ENCODE measurements around the gene SLC26A11.
"Not testable (repeated sequence)": the region's sequence is repeated elsewhere in the genome, so short reads cannot be mapped to it uniquely, and the experiment has no call there.

The SLC26A11 gene

DNA sequence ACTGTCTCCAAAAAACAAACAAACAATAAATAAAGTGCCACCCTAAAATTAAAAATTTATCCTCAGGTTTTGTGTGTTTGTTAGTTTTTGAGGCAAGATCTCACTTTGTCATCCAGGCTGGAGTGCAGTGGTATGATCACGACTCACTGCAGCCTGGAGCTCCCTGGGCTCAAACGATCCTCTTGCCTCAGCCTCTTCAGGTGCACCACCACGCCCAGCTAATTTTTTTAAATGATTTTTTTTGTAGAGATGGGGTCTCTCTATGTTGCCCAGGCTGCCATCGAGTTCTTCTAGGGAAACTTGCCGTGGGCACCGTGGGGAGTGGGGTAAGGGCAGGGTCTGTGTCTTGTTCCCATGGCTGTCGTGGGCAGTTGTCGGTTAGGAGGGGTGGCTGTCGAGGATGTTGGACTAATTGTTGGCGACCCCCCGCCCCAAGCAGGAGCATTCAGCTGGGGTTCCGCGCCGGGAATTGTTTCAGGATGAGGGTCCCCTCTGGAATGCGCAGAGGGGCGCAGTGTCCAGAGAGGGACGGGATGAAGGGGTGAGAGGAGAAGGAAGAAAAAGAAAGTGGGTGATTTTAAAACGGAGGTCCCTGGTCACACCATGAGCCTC, 39.3 kb downstream of the SLC26A11 start:
- in situ Hi-C loops (cut with HindIII; ENCODE audit: low sequenced_read_pairs), result no loop called here

DNA sequence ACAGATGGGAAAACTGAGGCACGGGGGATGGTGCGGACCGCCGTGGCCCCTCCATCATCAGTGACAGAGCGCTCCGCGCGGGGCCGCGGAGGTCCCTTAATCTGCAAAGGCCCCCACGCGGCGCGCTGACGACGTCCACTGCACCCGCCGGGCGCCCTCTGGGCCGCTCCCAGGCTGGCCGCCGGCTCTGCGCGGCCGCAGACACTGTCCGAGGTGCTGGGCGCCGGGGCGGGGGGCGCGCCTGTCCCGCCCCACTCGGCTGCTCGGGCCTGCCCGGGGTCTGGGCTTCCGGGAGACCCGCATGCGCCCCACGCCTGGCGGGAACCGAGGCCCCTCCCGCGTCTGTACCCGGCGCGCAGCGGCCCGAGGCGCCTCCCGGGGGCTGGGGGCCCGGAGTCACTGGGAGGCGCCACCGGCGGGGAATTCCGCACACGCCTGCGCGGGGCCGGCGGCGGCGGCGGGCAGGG, 39.9 kb downstream of the SLC26A11 start:
- in situ Hi-C loops (cut with HindIII; ENCODE audit: low sequenced_read_pairs), result no loop called here

DNA sequence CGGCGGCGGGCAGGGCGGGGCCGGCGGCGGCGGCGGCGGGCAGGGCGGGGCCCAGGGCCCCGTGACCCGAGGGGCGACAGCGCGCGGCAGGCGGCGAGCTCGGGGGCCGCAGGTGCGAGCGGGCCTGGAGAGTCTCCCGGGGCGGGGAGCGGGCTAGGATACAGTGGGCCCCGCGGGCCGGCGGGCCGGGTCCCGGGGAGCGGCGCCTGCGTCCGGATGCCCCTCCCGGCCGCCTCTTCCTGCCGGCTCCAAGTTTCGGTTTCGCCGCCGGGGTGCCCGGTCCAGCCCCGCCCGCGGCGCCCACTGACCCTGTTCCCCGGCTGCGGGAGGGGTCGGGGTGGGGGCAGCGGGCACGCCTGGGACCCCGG, 40.5 kb downstream of the SLC26A11 start, which contains the start of gene RNF213:
RNF213 (plus strand) TSS at position 62 of the 368 bp plus-strand sequence. CDS start 2,830 bp downstream, outside the sequence.
- in situ Hi-C loops (cut with HindIII; ENCODE audit: low sequenced_read_pairs), result no loop called here

DNA sequence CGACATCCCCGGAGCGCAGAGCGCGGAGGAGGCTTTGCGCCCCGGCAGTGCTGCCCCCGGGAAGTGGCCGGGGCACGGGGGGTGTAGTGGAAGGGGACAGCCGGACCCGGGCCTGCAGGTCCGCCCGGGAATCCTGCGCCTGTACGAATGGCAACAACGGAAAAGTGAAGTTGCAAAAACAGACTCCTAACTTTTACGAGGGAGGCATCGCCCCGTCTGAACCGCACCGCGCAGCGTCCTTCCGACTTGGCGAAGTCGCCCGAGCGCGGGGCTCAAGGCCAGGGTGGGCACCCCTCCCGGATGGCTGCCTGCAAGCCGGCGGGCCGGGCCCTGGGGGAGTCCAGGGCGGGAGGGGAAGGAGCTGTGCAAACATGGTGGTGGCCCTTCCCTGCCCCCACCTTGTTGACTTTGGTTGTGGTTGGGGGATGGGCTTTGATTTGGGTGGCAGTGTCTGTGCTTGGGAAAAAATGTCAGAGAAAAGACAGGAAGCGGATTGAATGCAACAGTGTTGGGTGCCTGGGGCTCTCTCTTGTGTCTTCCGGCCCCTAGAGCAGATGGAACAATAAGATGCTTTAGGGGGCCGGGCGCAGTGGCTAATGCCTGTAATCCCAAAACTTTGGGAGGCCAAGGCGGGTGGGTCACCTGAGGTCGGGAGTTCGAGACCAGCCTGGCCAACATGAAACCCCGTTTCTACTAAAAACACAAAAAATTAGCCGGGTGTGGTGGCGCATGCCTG, 41.1 kb downstream of the SLC26A11 start:
- in situ Hi-C loops (cut with HindIII; ENCODE audit: low sequenced_read_pairs), result no loop called here

DNA sequence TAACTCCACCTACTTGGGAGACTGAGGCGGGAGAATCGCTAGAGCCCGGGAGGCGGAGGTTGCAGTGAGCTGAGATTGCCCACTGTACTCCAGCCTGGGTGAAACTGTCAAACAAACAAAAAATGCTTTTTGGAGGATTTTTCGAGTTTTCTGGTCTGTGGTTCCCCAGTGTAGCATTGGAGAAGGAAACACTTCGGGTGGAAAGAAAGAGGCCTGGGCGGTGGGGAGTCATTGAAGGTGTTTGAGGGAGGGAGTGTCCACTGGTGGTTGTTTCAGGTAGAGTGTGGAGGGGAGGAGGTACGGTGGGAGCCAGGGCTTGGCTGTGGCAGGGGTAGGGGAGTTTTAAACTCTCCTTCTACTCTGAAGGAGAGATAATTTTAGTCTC, 41.7 kb downstream of the SLC26A11 start:
- in situ Hi-C loops (cut with HindIII; ENCODE audit: low sequenced_read_pairs), result no loop called here

DNA sequence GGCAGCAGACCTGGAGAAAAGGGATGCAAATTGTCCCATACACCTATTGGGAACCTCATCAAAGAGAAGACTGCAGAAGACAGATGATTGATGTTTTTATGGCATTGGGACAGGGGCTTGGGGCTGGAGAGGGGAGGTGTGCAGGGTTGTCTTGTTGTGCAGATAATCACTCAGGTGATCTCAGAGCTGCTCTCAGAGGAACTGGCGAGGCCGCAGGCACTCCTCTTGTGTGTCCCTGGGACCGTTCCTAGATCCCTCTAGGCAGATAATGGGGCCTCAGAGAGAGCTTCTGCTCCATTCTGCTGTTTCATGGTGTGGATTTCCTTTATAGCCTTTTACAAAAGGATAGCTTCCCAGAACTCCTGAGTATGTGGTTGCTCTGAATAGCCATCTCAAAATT, 42.1 kb downstream of the SLC26A11 start:
- in situ Hi-C loops (cut with HindIII; ENCODE audit: low sequenced_read_pairs), result no loop called here

DNA sequence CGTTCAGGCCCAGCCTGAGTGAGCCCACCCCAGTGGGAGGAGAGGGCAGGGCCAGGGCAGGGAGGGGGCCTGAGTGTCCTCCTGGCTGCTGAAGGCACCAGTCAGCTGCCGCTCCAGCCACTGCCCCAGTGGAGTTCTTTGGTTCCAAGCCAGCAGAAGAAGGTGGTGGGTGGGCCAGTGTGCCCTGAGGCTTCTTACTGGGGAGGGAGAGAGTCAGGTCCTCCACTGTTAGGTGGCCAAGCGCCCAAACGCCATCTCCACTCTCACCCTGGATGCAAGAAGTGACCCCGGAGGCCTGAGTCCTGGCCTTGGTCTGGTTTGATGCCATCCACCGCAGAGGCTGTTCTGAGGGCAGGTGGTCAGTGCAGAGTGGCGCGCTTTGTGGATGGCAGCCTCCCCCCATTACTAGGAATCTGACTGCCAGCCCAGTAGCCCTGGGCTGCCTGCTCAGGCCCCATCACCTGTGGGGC, 42.6 kb downstream of the SLC26A11 start:
- in situ Hi-C loops (cut with HindIII; ENCODE audit: low sequenced_read_pairs), result no loop called here

DNA sequence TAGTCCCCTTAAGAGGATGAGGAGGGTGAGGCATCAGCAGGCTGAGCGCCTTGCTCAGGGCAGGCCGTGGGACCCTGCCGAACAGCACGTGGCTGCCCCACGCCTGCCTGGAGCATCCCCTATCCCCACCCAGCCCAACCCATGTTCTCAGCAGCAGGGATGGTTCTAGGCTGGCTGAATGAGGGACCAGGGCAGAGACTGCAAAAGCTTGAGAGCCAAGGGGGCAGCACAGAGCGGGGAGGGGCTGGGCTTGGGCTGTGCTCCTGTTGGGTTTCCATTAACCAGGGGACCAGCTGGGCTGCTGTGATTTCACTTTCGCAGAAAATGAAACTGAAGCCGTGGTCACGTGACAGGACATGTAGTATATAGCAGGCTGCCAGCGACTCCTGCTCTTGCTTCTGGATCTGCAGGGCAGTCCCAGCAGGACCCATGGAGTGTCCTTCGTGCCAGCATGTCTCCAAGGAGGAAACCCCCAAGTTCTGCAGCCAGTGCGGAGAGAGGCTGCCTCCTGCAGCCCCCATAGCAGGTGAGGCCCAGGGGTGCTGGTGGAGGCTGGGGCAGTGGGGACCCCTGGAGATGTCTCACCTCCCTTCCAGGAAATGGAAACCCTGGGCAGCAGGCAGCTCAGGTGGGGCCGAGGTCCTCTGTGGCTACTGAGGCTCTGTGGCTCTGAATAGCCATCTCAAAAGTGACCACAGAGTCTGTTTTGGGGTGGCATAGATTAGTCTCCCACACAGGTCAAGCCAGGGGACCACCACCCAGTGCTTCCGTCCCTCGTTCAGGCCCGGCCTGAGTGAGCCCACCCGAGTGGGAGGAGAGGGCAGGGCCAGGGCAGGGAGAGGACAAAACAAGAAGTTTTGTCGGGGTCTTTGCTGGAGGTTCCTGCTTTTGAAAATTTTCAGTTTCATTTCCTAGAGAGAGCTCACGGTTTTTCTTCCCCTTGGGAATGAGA, 43.3 kb downstream of the SLC26A11 start:
- in situ Hi-C loops (cut with HindIII; ENCODE audit: low sequenced_read_pairs), result no loop called here

DNA sequence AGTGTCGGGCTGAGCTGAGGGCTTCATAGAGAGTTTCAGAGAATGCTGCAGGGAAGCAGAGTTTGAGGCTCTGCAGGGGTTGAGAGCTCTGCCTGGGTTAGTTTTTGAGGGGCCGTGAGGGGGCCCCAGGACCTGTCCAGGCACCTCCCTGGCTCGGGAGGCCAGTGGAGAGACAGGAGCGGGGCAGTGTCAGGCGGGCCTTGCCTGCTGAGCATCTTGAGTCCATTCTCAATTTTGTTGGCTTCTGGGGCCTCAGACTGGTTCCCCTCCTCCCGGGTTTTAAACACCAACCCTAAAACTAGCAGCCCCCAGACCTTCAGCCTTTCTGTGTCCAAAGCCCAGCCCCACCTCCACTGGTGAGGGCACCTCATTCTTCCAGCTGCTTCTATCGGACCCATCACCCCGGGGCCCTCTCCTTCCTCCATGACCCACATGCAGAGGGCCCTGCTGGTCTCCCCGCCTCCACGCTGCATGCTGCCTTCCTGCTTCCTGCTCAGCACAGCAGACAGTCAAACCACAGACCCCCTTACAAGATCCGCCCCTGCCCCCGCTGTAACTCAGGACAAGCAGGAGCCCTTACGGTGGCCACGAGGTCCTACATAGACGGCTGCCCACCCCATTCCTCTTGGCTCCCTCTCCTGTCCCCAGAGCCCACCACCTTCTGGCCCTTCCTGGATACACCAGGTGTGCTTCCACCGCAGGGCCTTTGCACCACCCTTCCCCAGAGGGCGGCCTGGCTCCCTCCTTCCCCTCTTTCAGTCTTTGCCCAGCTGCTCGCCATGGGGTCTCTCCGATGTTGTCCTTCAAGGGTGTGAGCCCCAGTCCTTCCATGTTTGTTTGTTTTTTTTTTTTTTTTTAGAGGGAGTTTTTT, 44.2 kb downstream of the SLC26A11 start:
- in situ Hi-C loops (cut with HindIII; ENCODE audit: low sequenced_read_pairs), result no loop called here

DNA sequence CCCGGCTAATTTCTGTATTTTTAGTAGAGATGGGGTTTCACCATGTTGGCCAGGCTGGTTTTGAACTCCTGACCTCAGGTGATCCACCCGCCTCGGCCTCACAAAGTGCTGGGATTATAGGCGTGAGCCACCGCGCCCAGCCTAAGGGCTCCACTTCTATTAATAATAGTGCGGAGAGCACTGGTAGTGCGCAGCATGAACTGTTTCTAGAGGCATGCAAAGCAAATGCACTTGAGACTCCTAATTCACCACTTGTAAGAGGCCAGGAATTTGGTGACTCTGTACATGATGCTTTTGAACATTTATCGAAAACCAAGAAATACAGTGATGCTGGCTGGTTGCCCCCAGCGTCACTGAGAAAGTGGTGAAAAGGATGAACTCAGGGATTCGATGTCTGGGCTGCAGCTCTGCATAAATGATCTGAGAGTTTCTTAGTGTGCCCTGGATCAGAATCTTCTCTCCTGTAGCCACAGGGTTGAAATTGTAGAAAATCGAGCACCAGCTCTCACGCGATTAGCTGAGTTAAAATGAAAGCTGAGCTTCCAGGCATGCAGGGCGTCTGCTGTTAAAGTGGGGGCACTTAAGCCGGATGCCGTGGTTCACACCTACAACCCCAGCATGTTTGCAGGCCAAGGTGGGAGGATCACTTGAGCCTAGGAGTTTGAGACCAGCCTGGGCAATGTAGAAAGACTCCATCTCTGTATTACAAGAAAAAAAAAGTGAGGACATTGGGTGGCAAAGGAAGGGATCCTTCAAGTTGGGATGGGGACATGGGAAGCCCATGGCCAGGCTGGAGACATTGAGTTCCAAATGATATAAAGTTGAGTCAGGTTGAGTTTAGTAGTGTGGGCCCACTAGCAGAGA, 45.2 kb downstream of the SLC26A11 start:
- in situ Hi-C loops (cut with HindIII; ENCODE audit: low sequenced_read_pairs), result no loop called here

DNA sequence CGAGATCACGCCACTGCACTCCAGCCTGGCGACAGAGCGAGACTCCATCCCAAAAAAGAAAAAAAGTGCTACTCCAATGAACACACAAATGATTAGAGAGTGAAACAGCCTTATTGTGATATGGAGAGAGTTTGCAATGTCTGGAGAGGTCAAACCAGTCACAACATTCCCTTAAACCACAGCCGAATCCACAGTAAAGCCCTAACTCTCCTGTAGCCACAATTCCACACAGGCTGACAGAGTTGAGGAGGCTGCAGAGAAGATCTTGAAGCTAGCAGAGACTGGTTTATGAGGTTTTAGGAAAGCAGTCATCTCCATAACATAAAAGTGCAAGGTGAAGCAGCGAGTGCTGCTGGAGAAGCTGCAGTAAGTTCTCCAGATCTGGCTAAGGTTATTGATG, 47.2 kb downstream of the SLC26A11 start:
- in situ Hi-C loops (cut with HindIII; ENCODE audit: low sequenced_read_pairs), result no loop called here

DNA sequence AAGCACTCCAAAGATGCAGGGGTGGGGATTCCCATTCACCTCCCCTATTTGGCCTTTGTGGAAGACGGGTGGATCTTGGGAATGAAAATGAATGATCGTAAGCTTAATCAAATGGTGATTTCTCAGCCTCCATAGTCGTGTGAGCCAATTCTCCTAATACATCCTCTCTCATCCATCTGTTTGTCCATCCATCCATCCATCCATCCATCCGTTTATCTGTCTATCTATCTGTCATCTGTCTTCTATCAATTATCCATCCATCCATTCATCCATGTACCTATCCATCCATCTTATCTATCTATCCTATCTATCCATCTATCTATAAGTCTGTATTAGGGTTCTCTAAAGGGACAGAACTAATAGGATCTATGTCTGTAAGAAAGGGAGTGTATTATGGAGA, 48.2 kb downstream of the SLC26A11 start:
- in situ Hi-C loops (cut with HindIII; ENCODE audit: low sequenced_read_pairs), result no loop called here

DNA sequence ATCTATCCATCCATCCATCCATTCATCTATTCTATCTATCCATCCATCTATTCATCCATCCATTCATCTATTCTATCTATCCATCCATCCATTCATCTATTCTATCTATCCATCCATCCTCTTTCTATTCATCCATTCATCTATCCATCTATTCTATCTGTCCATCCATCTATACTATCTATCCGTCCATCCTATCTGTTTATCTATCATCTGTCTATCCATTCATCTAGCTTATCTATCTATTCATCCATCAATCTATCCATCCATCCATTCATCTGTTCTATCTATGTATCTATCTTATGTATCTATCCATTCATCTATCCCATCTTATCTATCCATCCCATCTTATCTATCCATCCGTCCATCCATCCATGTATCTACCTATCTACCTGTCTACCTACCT, 49.2 kb downstream of the SLC26A11 start:
- in situ Hi-C loops (cut with HindIII; ENCODE audit: low sequenced_read_pairs), result no loop called here

DNA sequence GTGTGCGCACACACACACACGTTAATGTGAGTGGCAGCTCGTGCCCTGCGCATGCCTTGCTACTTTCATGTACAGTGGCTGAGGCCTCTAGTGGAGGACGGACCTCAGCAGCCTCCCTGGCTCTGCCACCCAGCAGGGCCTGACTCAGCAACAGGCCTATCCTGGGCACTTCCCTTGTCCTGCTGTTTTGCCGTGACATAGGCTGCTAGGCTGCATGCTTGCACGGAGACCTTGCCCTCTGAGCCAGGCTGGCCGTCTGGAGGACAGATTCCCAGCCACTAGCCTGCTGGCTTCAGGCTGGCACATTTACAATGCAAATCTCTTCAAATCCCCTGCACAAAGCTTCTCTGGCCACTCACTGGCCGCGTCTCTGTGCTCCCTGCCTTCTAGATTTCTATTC, 49.9 kb downstream of the SLC26A11 start:
- in situ Hi-C loops (cut with HindIII; ENCODE audit: low sequenced_read_pairs), result loop anchor here (5.0 kb wide), 1 partner anchor 53 kb away; no protein-coding TSS in a partner anchor

DNA sequence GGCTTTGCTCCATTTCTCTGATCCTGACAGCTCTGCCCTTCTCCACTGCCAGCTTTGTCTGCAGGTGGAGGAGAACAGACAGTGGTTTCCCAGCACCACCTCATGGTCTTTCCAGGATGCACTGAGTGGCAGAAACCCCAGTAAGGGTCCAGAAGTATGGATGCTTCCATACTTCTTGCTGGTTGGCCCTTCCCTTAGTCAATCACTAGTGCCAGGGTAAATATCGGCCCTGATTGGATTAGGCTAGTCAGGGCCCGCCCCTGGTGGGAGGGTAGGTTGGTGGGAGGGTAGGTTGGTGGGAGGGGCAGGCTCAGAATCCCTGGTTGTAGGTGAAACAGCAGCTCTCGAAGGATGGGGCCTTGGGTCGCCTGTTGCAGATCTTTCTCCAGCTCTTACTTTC, 50.6 kb downstream of the SLC26A11 start:
- in situ Hi-C loops (cut with HindIII; ENCODE audit: low sequenced_read_pairs), result loop anchor here (5.0 kb wide), 1 partner anchor 54 kb away; no protein-coding TSS in a partner anchor

DNA sequence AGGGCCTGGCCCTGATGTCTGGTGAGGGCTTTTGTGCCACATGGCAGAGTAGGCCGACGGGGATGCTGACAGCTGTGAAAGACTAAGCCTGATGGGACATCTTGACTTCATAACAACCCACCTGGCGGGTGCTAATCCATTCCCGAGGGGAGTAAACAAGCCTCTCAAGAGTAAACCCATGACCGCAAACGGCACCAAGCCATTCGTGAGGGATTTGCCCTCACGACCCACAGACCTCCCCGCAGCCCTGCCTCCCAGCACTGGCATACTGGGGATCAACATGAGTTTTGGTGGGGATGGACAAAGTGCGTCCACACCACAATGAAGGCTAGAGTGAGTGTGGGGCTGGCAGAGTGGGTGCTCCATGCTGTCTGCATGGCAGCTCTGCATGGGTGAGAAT, 52.1 kb downstream of the SLC26A11 start:
- in situ Hi-C loops (cut with HindIII; ENCODE audit: low sequenced_read_pairs), result loop anchor here (5.0 kb wide), 1 partner anchor 55 kb away; no protein-coding TSS in a partner anchor

DNA sequence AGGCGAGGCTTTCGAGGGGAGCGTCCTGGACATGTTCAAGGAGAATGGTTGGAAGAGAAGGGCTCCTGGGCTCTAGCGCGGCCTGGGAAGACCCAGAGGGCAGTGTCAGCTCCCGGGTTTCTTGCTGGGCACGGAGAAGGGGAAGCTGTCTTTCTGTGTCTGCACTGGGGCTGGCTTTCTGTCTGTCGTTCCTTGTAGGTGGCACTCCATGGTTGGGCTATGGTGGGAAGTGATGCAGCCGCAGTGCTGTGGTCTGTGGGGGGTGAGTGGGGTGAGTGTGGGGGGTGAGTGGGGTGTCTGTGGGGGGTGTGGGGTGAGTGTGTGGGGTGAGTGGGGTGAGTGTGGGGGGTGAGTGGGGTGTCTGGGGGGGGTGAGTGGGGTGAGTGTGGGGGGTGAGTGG, 54.1 kb downstream of the SLC26A11 start:
- in situ Hi-C loops (cut with HindIII; ENCODE audit: low sequenced_read_pairs), result loop anchor here (5.0 kb wide), 1 partner anchor 57 kb away; no protein-coding TSS in a partner anchor

DNA sequence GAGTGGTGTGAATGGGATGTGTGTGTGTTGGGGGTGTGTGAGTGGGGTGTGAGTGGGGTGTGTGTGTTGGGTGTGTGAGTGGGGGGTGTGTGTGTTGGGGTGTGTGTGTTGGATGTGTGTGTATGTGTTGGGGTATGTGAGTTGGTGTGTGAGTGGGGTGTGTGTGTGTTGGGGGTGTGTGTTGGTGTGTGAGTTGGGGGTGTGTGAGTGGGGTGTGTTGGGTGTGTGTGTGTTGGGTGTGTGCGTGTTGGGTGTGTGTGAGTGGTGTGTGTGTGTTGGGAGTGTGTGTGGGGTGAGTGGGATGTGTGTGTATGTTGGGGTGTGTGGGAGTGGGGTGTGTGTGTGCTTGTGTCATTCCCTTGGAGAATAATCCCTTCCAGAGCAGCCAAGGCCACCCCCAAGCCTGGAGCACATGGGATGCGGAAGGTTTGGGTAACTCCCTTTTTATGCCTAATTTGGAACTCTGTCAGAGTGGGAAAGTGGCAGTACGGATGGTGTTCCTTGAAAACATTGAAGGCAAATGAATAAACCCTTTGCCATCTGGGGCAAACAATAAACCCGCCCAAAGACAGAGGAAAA, 54.7 kb downstream of the SLC26A11 start:
- in situ Hi-C loops (cut with HindIII; ENCODE audit: low sequenced_read_pairs), result loop anchor here (5.0 kb wide), 1 partner anchor 58 kb away; no protein-coding TSS in a partner anchor

DNA sequence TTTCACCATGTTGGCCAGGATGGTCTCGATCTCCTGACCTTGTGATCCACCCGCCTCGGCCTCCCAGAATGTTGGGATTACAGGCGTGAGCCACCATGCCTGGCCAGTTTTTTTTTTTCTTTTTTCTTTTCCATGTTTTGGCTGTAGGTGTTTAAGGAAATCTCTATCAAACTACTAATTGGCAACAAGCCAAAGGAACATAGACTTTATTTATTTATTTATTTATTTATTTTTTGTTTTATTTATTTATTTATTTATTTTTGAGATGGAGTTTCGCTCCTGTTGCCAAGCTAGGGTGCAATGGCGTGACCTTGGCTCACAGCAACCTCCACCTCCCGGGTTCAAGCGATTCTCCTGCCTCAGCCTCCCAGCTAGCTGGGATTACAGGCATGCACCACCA, 55.6 kb downstream of the SLC26A11 start:
- in situ Hi-C loops (cut with HindIII; ENCODE audit: low sequenced_read_pairs), result not testable (repeated sequence)

Data from endothelial cell of hepatic sinusoid (primary cell).